Fibroblast of lung (primary cell): Measurements from ENCODE around the gene RASSF9. TPM values are rescaled to one million over a fixed set of nuclear protein-coding genes. Genes with fewer than 3 reads are reported as not detected.
A peak's percentile ranks its signal among the peaks of the same experiment; 100 is the strongest.

ENCODE experiments used
- DNase-seq, 2 donors: peaks; one replicate each; pipeline versions ENCODE4 v3.0.0 to v3.0.0-alpha.2; 2010; ENCODE audit warnings: low read depth in 2 of 2
- H2AFZ ChIP-seq: 2 replicates; pipeline ENCODE4 v1.5.1; 2012; ENCODE audit warnings: low read length, control low read depth, inconsistent platforms
- H3K27ac ChIP-seq: 2 replicates; pipeline ENCODE4 v1.5.1; 2011; ENCODE audit warnings: low read length, control low read depth; ENCODE audit not compliant: insufficient read depth
- H3K27me3 ChIP-seq: 2 replicates; pipeline ENCODE4 v1.5.1; 2011; ENCODE audit warnings: mild to moderate bottlenecking, low read length; ENCODE audit not compliant: control insufficient read depth, insufficient read depth
- H3K36me3 ChIP-seq: 2 replicates; pipeline ENCODE4 v1.5.1; 2011; ENCODE audit warnings: low read length; ENCODE audit not compliant: control insufficient read depth, insufficient read depth
- H3K4me1 ChIP-seq: 2 replicates; pipeline ENCODE4 v1.5.1; 2011; ENCODE audit warnings: low read length; ENCODE audit not compliant: control insufficient read depth, insufficient read depth; ENCODE audit errors: extremely low read depth
- H3K4me2 ChIP-seq: 2 replicates; pipeline ENCODE4 v1.5.1; 2011; ENCODE audit warnings: low read length, control low read depth; ENCODE audit not compliant: insufficient read depth; ENCODE audit errors: extremely low read depth
- H3K4me3 ChIP-seq, 4 experiments: fragments of 200-600 bp in 1 of 4; sonication (generic) in 1 of 4; replicated peaks in 1 of 4; 2 replicates each; pipeline ENCODE4 v1.5.1; 2011 to 2016; ENCODE audit warnings: low read length in 4 of 4, low read depth in 3 of 4, mild to moderate bottlenecking in 3 of 4, control low read depth in 2 of 4, inconsistent platforms in 1 of 4, mixed read lengths in 1 of 4; ENCODE audit not compliant: insufficient read depth in 1 of 4; ENCODE audit errors: control extremely low read depth in 1 of 4
- H3K79me2 ChIP-seq: 2 replicates; pipeline ENCODE4 v1.5.1; 2012; ENCODE audit warnings: mild to moderate bottlenecking, low read length, inconsistent platforms; ENCODE audit not compliant: control insufficient read depth, insufficient read depth
- H3K9ac ChIP-seq: 2 replicates; pipeline ENCODE4 v1.5.1; 2011; ENCODE audit warnings: mild to moderate bottlenecking, low read length, control low read depth; ENCODE audit not compliant: insufficient read depth
- H3K9me3 ChIP-seq: 2 replicates; pipeline ENCODE4 v1.5.1; 2012; ENCODE audit warnings: low read depth, low read length; ENCODE audit not compliant: control insufficient read depth, insufficient read depth
- H4K20me1 ChIP-seq: 2 replicates; pipeline ENCODE4 v1.5.1; 2011; ENCODE audit warnings: low read length; ENCODE audit not compliant: control insufficient read depth, insufficient read depth; ENCODE audit errors: extremely low read depth
- EZH2 ChIP-seq: IDR thresholded peaks from 2 replicates; pipeline ENCODE4 v1.5.1; 2012; ENCODE audit warnings: low read length, control low read depth, mild to moderate bottlenecking; ENCODE audit errors: missing control alignments
- polyA plus RNA-seq, 2 donors: library from polyadenylated mRNA; depleted of rRNA in 1 of 2; stranded (reverse) in 1 of 2; unstranded in 1 of 2; fragments of >200 nt; gene quantifications; 2 replicates each; pipeline ENCODE4 v1.2.1, GENCODE V29; 2011 to 2012; ENCODE audit warnings: missing spikeins in 1 of 2
- total RNA-seq: library from RNA; depleted of rRNA; stranded (reverse); fragments of >200 nt; gene quantifications from 2 replicates; pipeline ENCODE4 v1.2.1, GENCODE V29; 2014
- TF ChIP-seq, protein P1 (sequence below), 2 donors: IDR thresholded peaks in 1 of 2; conservative IDR thresholded peaks in 1 of 2; 1 replicate in 1 of 2; 2 replicates in 1 of 2; pipeline ENCODE4 v1.5.1; 2011 to 2012; ENCODE audit warnings: low read length in 2 of 2, control low read depth in 1 of 2, inconsistent platforms in 1 of 2, low read depth in 1 of 2, mild to moderate bottlenecking in 1 of 2

RASSF9 gene
- total and polyA plus RNA-seq, 2 donors (not counting 1 experiment from before 2014, with no cell fraction given), result 0.08 to 0.33 TPM

DNA sequence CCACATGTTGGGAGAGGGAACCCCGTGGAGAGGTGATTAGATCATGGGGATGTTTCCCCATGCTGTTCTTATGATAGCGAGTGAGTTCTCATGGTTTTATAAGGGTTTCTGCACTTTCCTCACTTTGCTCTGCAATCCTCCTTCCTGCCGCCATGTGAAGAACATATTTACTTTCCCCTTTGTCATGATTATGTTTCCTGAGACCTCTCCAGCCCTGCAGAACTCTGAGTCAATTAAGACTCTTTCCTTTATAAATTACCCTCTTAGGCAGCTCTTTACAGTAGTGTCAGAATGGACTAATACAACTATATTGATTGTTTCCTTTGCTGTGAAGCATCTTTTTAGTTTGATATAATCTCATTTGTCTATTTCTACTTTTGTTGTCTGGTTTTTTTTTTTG, 13.1 kb upstream of the RASSF9 start:
- Histone ChIP-seq H2AFZ (no peak overlapping the region), H3K27ac (no peak overlapping the region), H3K79me2 (no peaks in the 10 kb centered on the region), H4K20me1 (no peaks in the 10 kb centered on the region), H3K4me2 (no peak overlapping the region), H3K4me3 (no peak overlapping the region), H3K9ac (no peak overlapping the region), H3K27me3 (no peaks in the 10 kb centered on the region), H3K36me3 (no peaks in the 10 kb centered on the region), H3K9me3 (no peaks in the 10 kb centered on the region), H3K4me1 (no peaks in the 10 kb centered on the region)
- DNase-seq, result no peak
- TF ChIP-seq, protein P1, sequence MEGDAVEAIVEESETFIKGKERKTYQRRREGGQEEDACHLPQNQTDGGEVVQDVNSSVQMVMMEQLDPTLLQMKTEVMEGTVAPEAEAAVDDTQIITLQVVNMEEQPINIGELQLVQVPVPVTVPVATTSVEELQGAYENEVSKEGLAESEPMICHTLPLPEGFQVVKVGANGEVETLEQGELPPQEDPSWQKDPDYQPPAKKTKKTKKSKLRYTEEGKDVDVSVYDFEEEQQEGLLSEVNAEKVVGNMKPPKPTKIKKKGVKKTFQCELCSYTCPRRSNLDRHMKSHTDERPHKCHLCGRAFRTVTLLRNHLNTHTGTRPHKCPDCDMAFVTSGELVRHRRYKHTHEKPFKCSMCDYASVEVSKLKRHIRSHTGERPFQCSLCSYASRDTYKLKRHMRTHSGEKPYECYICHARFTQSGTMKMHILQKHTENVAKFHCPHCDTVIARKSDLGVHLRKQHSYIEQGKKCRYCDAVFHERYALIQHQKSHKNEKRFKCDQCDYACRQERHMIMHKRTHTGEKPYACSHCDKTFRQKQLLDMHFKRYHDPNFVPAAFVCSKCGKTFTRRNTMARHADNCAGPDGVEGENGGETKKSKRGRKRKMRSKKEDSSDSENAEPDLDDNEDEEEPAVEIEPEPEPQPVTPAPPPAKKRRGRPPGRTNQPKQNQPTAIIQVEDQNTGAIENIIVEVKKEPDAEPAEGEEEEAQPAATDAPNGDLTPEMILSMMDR (conservative IDR thresholded peaks at IDR 0.05 in 1 of 2, IDR thresholded peaks at IDR 0.05 in 1 of 2; ENCODE audit: low read depth in 1 of 2, low read length in 2 of 2), result no peak

DNA sequence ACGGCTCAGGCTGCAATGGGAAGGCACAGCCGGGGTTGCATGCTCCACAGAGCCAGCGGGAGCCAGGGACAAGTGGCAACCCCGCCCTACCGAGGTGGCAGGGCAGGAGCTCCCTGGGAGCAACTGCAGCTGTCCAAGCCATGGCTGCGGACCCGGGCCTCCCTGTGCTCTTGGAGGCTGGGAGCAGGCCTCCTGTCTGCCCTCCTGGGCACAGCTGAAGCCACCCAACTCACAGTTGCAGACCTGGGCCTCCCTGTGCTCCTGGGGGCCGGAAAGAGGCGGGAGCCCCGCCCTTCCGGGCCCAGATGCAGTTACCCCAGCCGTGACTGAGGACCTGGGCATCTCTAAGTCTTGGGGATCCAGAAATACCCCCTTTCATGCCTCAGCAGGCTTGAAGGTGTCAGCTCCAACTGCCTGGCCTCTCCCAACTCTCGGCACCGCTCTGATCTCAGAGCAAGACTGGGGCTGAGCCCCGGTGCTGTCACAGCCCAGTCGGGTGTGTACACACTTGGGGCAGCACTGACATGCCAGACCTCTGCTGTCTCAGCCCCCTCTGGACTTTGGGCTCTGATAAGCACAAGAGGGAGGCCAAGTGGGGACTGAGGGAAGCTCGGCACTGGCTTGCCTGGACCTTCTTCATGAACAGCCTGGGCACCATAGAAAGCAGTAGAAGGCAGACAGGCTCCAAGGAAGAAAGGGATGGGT, 7.5 kb upstream of the RASSF9 start:
- TF ChIP-seq, protein P1 (conservative IDR thresholded peaks at IDR 0.05 in 1 of 2, IDR thresholded peaks at IDR 0.05 in 1 of 2; ENCODE audit: low read depth in 1 of 2, low read length in 2 of 2), result no peak
- TF ChIP-seq EZH2, result no peak
- no peak overlapping the region for H3K27ac ChIP-seq
- H4K20me1 ChIP-seq, result no peaks in the 10 kb centered on the region

DNA sequence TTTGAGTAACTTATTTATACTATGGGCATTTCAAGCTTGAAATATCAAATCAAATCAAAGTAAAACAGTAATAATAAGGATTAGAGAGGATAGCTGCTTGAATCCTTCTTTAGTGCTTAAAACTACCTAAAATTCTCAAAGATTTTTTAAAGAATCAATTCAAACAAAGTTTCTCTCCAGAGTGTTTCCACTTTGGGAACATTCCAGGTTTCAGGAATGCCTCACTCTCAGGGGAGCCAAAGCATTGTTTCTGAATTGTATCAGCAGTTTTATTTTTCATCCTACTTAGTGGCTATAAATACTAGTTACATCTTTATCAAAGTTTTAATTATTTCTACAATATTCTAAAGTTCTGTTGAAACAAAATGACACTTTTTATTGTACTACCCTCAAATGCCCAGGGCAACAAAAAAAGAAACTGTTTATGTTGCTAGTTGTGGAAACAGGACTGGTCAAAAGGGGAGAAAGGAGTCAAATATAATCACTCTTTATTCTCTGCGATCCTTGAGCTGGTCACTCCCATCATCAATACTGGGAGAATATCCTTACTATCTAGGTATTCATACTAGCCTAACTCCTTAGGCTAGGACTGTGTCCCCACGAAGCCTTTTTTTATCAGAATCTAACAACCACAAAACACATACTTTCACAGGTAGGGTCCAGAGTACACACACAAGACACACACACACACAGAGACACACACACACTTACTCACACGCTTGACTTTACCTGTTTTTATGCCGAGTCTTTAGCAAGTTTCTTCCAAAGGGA, 598 bp downstream of the RASSF9 start:
- Histone ChIP-seq H3K9ac (no peak overlapping the region), H3K9me3 (no peaks in the 10 kb centered on the region), H3K36me3 (no peaks in the 10 kb centered on the region), H3K4me1 (no peaks in the 10 kb centered on the region), H4K20me1 (no peaks in the 10 kb centered on the region), H3K4me2 (peak overlapping the region; percentile 64), H3K79me2 (no peaks in the 10 kb centered on the region), H3K4me3 (peak overlapping the region; percentile 28 to 59 (median 46)), H3K27ac (peak overlapping the region; percentile 43), H3K27me3 (no peaks in the 10 kb centered on the region), H2AFZ (peak overlapping the region; percentile 74)
- TF ChIP-seq EZH2, result no peak
- TF ChIP-seq, protein P1 (conservative IDR thresholded peaks at IDR 0.05 in 1 of 2, IDR thresholded peaks at IDR 0.05 in 1 of 2; ENCODE audit: low read depth in 1 of 2, low read length in 2 of 2), result no peak
- peak; percentile 11 to 54 for DNase-seq

More for the DNA sequence above, 7.5 kb upstream of the RASSF9 start:
- no peaks in the 10 kb centered on the region for H3K27me3 ChIP-seq
- no peak overlapping the region for H3K9ac ChIP-seq
- no peaks in the 10 kb centered on the region for H3K79me2 ChIP-seq
- no peak overlapping the region for H2AFZ ChIP-seq
- DNase-seq, result no peak
- no peaks in the 10 kb centered on the region for H3K4me1 ChIP-seq
- H3K4me3 ChIP-seq, result no peak overlapping the region
- H3K36me3 ChIP-seq, result no peaks in the 10 kb centered on the region
- no peak overlapping the region for H3K4me2 ChIP-seq
- no peaks in the 10 kb centered on the region for H3K9me3 ChIP-seq
